Stimulated activated effector memory CD8-positive, alpha-beta T cell treated with anti-CD3 and anti-CD28 coated beads, Interleukin-12 subunit alpha, Interleukin-12 subunit beta, amount 100 ng/mL, for 72 hours (primary cell): ENCODE measurements around the gene JAM3.

Source experiments
- ATAC-seq: fragments of 150-1000 bp; cut with Tn5 transposase; 2 replicates; pipeline ENCODE4 v1.10.0; 2021
- DNase-seq, 2 donors: peaks; one replicate each; pipeline ENCODE4 v3.0.0; 2021 to 2022; ENCODE audit warnings: low spot score in 2 of 2
- H3K27ac Mint-ChIP-seq: one replicate; pipeline ENCODE4 v1.8.0; 2022; ENCODE audit warnings: mild to moderate bottlenecking, mixed read lengths
- H3K36me3 Mint-ChIP-seq: one replicate; pipeline ENCODE4 v1.8.0; 2022; ENCODE audit warnings: mild to moderate bottlenecking, mixed read lengths
- H3K4me1 Mint-ChIP-seq: one replicate; pipeline ENCODE4 v1.8.0; 2022; ENCODE audit warnings: mixed read lengths
- H3K4me3 Mint-ChIP-seq: one replicate; pipeline ENCODE4 v1.8.0; 2022; ENCODE audit warnings: mild to moderate bottlenecking, mixed read lengths
- H3K9me3 Mint-ChIP-seq: one replicate; pipeline ENCODE4 v1.8.0; 2022; ENCODE audit warnings: mixed read lengths

JAM3 gene

GRCh38 chr11:134138376-134138775 lies 69.5 kb downstream of the JAM3 start:
- Mint-ChIP-seq H3K4me3 (no peak overlapping the region), H3K27ac (no peak overlapping the region), H3K9me3 (no peaks in the 10 kb centered on the region), H3K36me3 (no peaks in the 10 kb centered on the region), H3K4me1 (peaks cover 8% of the 10 kb centered on the region)
- DNase-seq (no peak), ATAC-seq (no peak)

GRCh38 chr11:134139303-134139872 lies 70.5 kb downstream of the JAM3 start:
- Mint-ChIP-seq H3K9me3 (no peaks in the 10 kb centered on the region), H3K4me1 (peaks cover 18% of the 10 kb centered on the region), H3K27ac (peak overlapping the region; percentile 73), H3K4me3 (no peak overlapping the region), H3K36me3 (peaks cover 8% of the 10 kb centered on the region)
- DNase-seq (no peak), ATAC-seq (no peak)

GRCh38 chr11:134139873-134140331 lies 71.0 kb downstream of the JAM3 start:
- Mint-ChIP-seq H3K36me3 (peaks cover 8% of the 10 kb centered on the region), H3K4me1 (peaks cover 20% of the 10 kb centered on the region), H3K27ac (no peak overlapping the region), H3K4me3 (no peak overlapping the region), H3K9me3 (no peaks in the 10 kb centered on the region)
- peak; percentile 80 for ATAC-seq
- DNase-seq: peak in 1 of 2 donors; percentile 64

DNA sequence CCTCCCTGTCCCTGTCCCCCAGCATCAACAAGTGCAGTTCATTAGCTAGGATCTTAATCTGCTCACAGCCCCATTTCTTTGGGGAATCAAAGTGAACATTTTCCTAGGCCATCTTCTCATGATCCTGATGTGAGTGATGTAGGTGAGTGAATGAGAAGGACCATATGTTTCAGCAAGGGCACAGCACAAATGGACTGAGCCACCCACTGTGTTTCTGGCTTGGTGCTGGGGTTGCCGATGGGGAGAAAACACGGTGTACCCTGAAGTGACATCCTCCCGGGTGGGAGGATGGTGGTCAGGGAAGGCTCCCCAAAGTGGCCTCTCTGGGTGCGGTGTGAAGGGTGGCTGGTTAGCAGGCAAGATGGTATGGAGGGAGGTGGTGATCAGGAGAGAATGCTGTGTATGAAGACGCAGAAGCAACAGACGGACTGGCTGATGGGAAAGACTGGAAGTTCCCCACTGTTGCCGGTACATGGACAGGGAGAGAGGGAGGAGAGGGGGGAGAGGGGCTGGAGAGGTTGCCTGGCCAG lies 72.2 kb downstream of the JAM3 start:
- Mint-ChIP-seq H3K36me3 (peaks cover 8% of the 10 kb centered on the region), H3K4me3 (no peak overlapping the region), H3K4me1 (peaks cover 20% of the 10 kb centered on the region), H3K9me3 (no peaks in the 10 kb centered on the region), H3K27ac (peak overlapping the region; percentile 77)
- ATAC-seq (no peak), DNase-seq (no peak)

- no peak for DNase-seq
- Mint-ChIP-seq H3K36me3 (peaks cover 15% of the 10 kb centered on the region), H3K9me3 (no peaks in the 10 kb centered on the region), H3K4me3 (no peak overlapping the region), H3K4me1 (peaks cover 20% of the 10 kb centered on the region), H3K27ac (no peak overlapping the region)
- no peak for ATAC-seq
These were observed 73.7 kb downstream of the JAM3 start for GRCh38 chr11:134142536-134142935.

DNA sequence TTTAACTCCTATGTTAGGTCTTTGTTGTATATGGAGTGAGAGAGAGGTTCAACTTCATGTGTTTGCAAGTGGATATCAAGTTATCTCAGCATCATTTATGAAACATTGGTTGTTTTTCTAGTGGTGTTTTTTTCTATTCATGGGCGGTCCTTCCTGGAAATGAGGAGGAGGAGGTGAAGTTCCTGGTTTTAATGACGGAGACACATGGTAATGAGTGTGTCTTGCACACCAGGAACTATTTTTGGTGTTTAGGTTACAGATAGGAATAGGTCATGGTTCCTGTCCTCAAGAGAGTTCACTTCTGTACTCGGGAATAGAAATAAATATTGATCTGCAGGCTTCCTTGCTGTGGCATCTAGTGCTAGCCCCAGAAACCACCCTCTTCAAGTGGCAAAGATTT lies 74.9 kb downstream of the JAM3 start:
- Mint-ChIP-seq H3K27ac (peak overlapping the region; percentile 63), H3K9me3 (no peaks in the 10 kb centered on the region), H3K4me3 (no peak overlapping the region), H3K36me3 (peaks cover 27% of the 10 kb centered on the region), H3K4me1 (peaks cover 20% of the 10 kb centered on the region)
- ATAC-seq (no peak), DNase-seq (no peak)

GRCh38 chr11:134144744-134145143 lies 75.9 kb downstream of the JAM3 start:
- ATAC-seq (no peak), DNase-seq (no peak)
- H3K36me3 Mint-ChIP-seq: peaks cover 36% of the 10 kb centered on the region
- peaks cover 12% of the 10 kb centered on the region for H3K4me1 Mint-ChIP-seq
- no peaks in the 10 kb centered on the region for H3K9me3 Mint-ChIP-seq
- no peak overlapping the region for H3K4me3 Mint-ChIP-seq
- H3K27ac Mint-ChIP-seq: peak overlapping the region; percentile 63

DNA sequence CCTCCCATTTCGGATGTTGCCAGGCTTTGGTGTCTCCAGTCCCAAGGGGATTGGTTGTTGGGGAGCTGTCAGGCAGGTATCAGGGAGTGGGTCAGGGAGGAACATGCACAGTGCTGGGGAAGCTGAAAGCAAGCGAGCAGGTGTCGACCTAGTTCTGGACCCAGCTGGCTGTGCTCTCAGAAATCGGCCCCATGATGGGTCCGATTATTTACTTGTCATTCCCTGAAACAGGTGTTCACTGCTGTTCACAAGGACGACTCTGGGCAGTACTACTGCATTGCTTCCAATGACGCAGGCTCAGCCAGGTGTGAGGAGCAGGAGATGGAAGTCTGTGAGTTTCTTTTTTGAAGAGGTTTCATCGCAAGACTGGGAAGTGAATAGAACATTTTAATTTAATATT lies 76.8 kb downstream of the JAM3 start:
- Mint-ChIP-seq H3K36me3 (peaks cover 45% of the 10 kb centered on the region), H3K9me3 (no peaks in the 10 kb centered on the region), H3K27ac (no peak overlapping the region), H3K4me3 (no peak overlapping the region), H3K4me1 (peaks cover 12% of the 10 kb centered on the region)
- DNase-seq: no peak
- no peak for ATAC-seq

DNA sequence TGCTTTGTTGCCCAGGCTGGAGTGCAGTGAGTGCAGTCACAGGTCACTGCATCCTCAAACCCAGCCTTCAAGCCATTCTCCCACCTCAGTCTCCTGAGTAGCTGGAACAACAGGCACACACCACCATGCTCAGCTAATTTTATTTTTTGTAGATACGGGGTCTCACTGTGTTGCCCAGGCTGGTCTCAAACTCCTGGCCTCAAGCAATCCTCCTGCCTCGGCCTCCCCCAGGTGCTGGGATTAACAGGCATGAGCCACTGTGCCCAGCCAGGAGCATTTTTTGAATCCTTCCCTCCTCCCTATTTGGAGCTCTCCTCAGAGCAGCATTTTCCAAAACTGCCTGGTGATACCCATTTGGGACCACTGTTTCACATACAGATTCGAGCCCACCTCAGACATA lies 77.7 kb downstream of the JAM3 start:
- no peaks in the 10 kb centered on the region for H3K9me3 Mint-ChIP-seq
- H3K4me1 Mint-ChIP-seq: peaks cover 12% of the 10 kb centered on the region
- peak overlapping the region; percentile 23 for H3K27ac Mint-ChIP-seq
- H3K4me3 Mint-ChIP-seq: no peak overlapping the region
- H3K36me3 Mint-ChIP-seq: peaks cover 54% of the 10 kb centered on the region
- ATAC-seq (no peak), DNase-seq (no peak)

- DNase-seq (no peak), ATAC-seq (no peak)
- Mint-ChIP-seq H3K27ac (no peak overlapping the region), H3K36me3 (peaks cover 69% of the 10 kb centered on the region), H3K4me3 (no peak overlapping the region), H3K4me1 (peaks cover 2% of the 10 kb centered on the region), H3K9me3 (no peaks in the 10 kb centered on the region)
These were observed 80.5 kb downstream of the JAM3 start for GRCh38 chr11:134149371-134149770.

DNA sequence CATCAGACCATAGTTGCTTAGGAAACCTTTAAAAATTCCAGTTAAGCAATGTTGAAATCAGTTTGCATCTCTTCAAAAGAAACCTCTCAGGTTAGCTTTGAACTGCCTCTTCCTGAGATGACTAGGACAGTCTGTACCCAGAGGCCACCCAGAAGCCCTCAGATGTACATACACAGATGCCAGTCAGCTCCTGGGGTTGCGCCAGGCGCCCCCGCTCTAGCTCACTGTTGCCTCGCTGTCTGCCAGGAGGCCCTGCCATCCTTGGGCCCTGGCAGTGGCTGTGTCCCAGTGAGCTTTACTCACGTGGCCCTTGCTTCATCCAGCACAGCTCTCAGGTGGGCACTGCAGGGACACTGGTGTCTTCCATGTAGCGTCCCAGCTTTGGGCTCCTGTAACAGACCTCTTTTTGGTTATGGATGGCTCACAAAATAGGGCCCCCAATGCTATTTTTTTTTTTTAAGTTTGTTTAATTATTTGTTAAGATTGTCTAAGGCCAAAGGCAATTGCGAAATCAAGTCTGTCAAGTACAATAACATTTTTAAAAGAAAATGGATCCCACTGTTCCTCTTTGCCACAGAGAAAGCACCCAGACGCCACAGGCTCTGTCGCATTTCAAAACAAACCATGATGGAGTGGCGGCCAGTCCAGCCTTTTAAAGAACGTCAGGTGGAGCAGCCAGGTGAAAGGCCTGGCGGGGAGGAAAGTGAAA lies 81.5 kb downstream of the JAM3 start:
- Mint-ChIP-seq H3K36me3 (peaks cover 78% of the 10 kb centered on the region), H3K4me1 (no peaks in the 10 kb centered on the region), H3K27ac (peak overlapping the region; percentile 46), H3K9me3 (no peaks in the 10 kb centered on the region), H3K4me3 (no peak overlapping the region)
- DNase-seq (no peak), ATAC-seq (peak; percentile 53)

- Mint-ChIP-seq H3K36me3 (peaks cover 87% of the 10 kb centered on the region), H3K9me3 (no peaks in the 10 kb centered on the region), H3K4me3 (no peak overlapping the region), H3K27ac (peak overlapping the region; percentile 46), H3K4me1 (no peaks in the 10 kb centered on the region)
- ATAC-seq (no peak), DNase-seq (no peak)
These were observed 82.3 kb downstream of the JAM3 start for GRCh38 chr11:134151083-134151747.

- Mint-ChIP-seq H3K4me3 (no peak overlapping the region), H3K27ac (no peak overlapping the region), H3K4me1 (no peaks in the 10 kb centered on the region), H3K36me3 (peaks cover 93% of the 10 kb centered on the region), H3K9me3 (no peaks in the 10 kb centered on the region)
- DNase-seq: no peak
- ATAC-seq: no peak
These were observed 83.8 kb downstream of the JAM3 start for GRCh38 chr11:134152696-134153095.

DNA sequence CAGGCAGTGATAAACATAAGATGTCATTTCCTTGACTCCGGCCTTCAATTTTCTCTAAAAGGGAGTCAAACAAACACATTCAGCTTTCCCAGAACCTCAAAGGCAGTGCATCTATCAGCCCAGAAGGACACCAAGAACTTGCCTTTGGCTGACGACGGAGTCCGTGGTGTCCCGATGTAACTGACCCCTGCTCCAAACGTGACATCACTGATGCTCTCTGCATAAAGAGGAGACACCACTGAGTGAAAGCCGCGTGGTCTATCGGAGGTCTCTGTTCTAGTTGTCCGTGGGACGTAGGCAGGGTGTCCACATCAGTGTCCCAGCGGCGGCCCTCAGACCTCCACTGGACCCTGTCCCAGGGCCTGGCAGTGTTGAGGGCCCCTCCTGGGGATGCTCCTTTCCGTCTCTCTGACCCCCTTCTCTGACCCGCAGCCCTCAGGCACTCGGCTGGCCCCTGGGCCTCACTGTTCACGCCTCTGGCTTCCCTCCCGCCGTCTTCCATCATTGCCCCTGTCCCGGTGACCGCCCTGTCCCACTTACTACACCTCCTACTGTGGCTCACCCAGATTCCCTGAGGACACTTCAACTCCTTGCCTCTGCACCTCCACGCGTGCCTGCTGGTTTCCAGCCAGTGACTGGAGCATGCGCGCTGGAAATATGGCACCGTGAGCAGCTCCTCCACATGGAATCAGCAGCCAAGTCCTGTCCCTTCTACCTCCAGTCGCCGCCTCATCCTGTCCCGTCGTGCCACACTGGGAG lies 84.5 kb downstream of the JAM3 start:
- Mint-ChIP-seq H3K36me3 (peaks cover 93% of the 10 kb centered on the region), H3K4me1 (no peaks in the 10 kb centered on the region), H3K9me3 (no peaks in the 10 kb centered on the region), H3K27ac (peak overlapping the region; percentile 70), H3K4me3 (no peak overlapping the region)
- ATAC-seq (no peak), DNase-seq (no peak)

DNA sequence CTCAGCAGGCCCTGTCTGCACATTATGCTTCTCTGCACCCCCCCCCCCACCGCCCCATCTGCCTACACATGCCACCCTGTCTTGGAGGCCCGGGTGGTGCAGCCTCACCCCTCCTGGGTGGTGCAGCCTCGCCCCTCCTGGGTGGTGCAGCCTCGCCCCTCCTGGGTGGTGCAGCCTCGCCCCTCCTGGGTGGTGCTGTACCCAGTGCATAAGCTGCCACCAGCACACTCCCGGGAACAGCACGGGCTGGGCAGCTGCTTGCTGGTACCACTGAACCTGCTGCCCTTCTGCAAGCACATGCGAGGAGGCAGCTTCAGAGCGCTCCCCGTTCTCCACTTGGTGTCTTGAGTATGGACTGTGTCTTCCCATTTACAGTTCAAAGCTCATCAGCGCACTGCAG lies 85.6 kb downstream of the JAM3 start:
- H3K27ac Mint-ChIP-seq: peak overlapping the region; percentile 77
- no peaks in the 10 kb centered on the region for H3K4me1 Mint-ChIP-seq
- H3K36me3 Mint-ChIP-seq: peaks cover 94% of the 10 kb centered on the region

More for the DNA sequence above, 85.6 kb downstream of the JAM3 start:
- DNase-seq: no peak
- ATAC-seq: no peak
- no peaks in the 10 kb centered on the region for H3K9me3 Mint-ChIP-seq
- no peak overlapping the region for H3K4me3 Mint-ChIP-seq
